ENCODE data around the gene GLYATL3. TPM values are rescaled to one million over a fixed set of nuclear protein-coding genes. Genes with fewer than 3 reads are reported as not detected.

The GLYATL3 gene
- total RNA-seq, 1 experiment from 2014 or later = not detected

- no peak for TF ChIP-seq SIN3A (IDR thresholded peaks at IDR 0.05; ENCODE audit: borderline replicate concordance, insufficient read depth, low read depth, low read length)
- TF ChIP-seq REST (IDR thresholded peaks at IDR 0.05; ENCODE audit: insufficient read depth in 1 of 2, low read depth in 2 of 2, low read length in 1 of 2) = no peak
- no peak for TF ChIP-seq CTCF (IDR thresholded peaks at IDR 0.05)
- TF ChIP-seq TCF7L2 (IDR thresholded peaks at IDR 0.05; ENCODE audit: low read depth, low read length) = no peak
- no peak for TF ChIP-seq POLR2AphosphoS5 (IDR thresholded peaks at IDR 0.05; ENCODE audit: low read depth, low read length)
- ATAC-seq = no peak
- Histone ChIP-seq H3K9me3 (ENCODE audit: control insufficient read depth, insufficient read depth, low read depth, low read length) (no peaks in the 10 kb centered on the region), H3K4me1 (ENCODE audit: control insufficient read depth, insufficient read depth, low read length) (no peaks in the 10 kb centered on the region; the same call in 1 of the 2 replicates), H3K36me3 (ENCODE audit: control insufficient read depth, insufficient read depth, low read length) (no peaks in the 10 kb centered on the region), H3K27ac (ENCODE audit: low read length) (no peak overlapping the region), H3K27me3 (ENCODE audit: control insufficient read depth, insufficient read depth, low read length) (peaks cover 4% of the 10 kb centered on the region; the same call in 1 of the 2 replicates), H3K4me3 (ENCODE audit: low read depth in 2 of 2, low read length in 2 of 2) (no peak overlapping the region)
- no peak for DNase-seq (ENCODE audit: low read depth, low spot score)
- in situ Hi-C loops (cut with HindIII; ENCODE audit: low pct_unique_long_range_greater_than_20kb, low sequenced_read_pairs) = no loop called here
- POLR2A ChIA-PET = no interaction called here
- intact Hi-C loops (cut with micrococcal nuclease; ENCODE audit: unreplicated experiment) = no loop called here
- no TSS peak for BruUV-seq (replicated peaks)
- CTCF ChIA-PET = no interaction called here
These were observed 56.2 kb downstream of the GLYATL3 start for GRCh38 chr6:49555951-49556350.

- peak; percentile 74 for DNase-seq (ENCODE audit: low read depth, low spot score)
- Histone ChIP-seq H3K36me3 (ENCODE audit: control insufficient read depth, insufficient read depth, low read length) (no peaks in the 10 kb centered on the region), H3K27me3 (ENCODE audit: control insufficient read depth, insufficient read depth, low read length) (peaks cover 4% of the 10 kb centered on the region; the same call in 1 of the 2 replicates), H3K4me3 (ENCODE audit: low read depth in 2 of 2, low read length in 2 of 2) (no peak overlapping the region), H3K9me3 (ENCODE audit: control insufficient read depth, insufficient read depth, low read depth, low read length) (no peaks in the 10 kb centered on the region), H3K27ac (ENCODE audit: low read length) (no peak overlapping the region), H3K4me1 (ENCODE audit: control insufficient read depth, insufficient read depth, low read length) (no peaks in the 10 kb centered on the region; the same call in 1 of the 2 replicates)
- CTCF ChIA-PET = no interaction called here
- TF ChIP-seq REST (IDR thresholded peaks at IDR 0.05; ENCODE audit: insufficient read depth in 1 of 2, low read depth in 2 of 2, low read length in 1 of 2) = no peak
- TF ChIP-seq POLR2AphosphoS5 (IDR thresholded peaks at IDR 0.05; ENCODE audit: low read depth, low read length) = no peak
- no peak for TF ChIP-seq TCF7L2 (IDR thresholded peaks at IDR 0.05; ENCODE audit: low read depth, low read length)
- no peak for TF ChIP-seq SIN3A (IDR thresholded peaks at IDR 0.05; ENCODE audit: borderline replicate concordance, insufficient read depth, low read depth, low read length)
- TF ChIP-seq CTCF (IDR thresholded peaks at IDR 0.05) = no peak
- intact Hi-C loops (cut with micrococcal nuclease; ENCODE audit: unreplicated experiment) (no loop called here), in situ Hi-C loops (cut with HindIII; ENCODE audit: low pct_unique_long_range_greater_than_20kb, low sequenced_read_pairs) (no loop called here)
- ATAC-seq = peak; percentile 63; the same call in 1 of the 2 replicates
- BruUV-seq (replicated peaks) = no TSS peak
- POLR2A ChIA-PET = no interaction called here
These were observed 56.7 kb downstream of the GLYATL3 start for GRCh38 chr6:49556429-49556837.

Data from Panc1 (cell line).